DND-41 (cell line): Measurements from ENCODE around the gene ACMSD.
A peak's percentile ranks its signal among the peaks of the same experiment; 100 is the strongest.
"Not testable (repeated sequence)": the region's sequence is repeated elsewhere in the genome, so short reads cannot be mapped to it uniquely, and the experiment has no call there.

ENCODE experiments used
- ATAC-seq: fragments of 200-7000 bp; cut with Tn5 transposase; 3 replicates; pipeline ENCODE4 v1.9.1; 2021; ENCODE audit warnings: low read depth; ENCODE audit not compliant: insufficient read depth
- DNase-seq: peaks from one replicate; pipeline ENCODE4 v3.0.0-alpha.2; 2020
- H2AFZ ChIP-seq: 2 replicates; pipeline ENCODE4 v1.6.0; 2012; ENCODE audit warnings: low read depth, low read length
- H3K27ac ChIP-seq: 2 replicates; pipeline ENCODE4 v1.5.1; 2012; ENCODE audit warnings: low read length, inconsistent platforms
- H3K27me3 ChIP-seq: fragments of 200-600 bp; sonication (generic); 2 replicates; pipeline ENCODE4 v1.6.0; 2012; ENCODE audit warnings: low read length, mild to moderate bottlenecking, inconsistent platforms; ENCODE audit not compliant: insufficient read depth, poor library complexity
- H3K36me3 ChIP-seq: 2 replicates; pipeline ENCODE4 v1.5.1; 2012; ENCODE audit warnings: low read length, inconsistent platforms; ENCODE audit not compliant: insufficient read depth
- H3K4me1 ChIP-seq: 2 replicates; pipeline ENCODE4 v1.5.1; 2012; ENCODE audit warnings: mild to moderate bottlenecking, low read length; ENCODE audit not compliant: insufficient read depth
- H3K4me2 ChIP-seq: 2 replicates; pipeline ENCODE4 v1.6.0; 2012; ENCODE audit warnings: mild to moderate bottlenecking, moderate library complexity, low read length, inconsistent platforms; ENCODE audit not compliant: insufficient read depth
- H3K4me3 ChIP-seq, 2 experiments: fragments of 200-600 bp in 1 of 2; shearing (Covaris generic) in 1 of 2; 2 replicates each; pipeline ENCODE4 v1.5.1; 2012 to 2016; ENCODE audit warnings: inconsistent platforms in 2 of 2, low read length in 2 of 2, mild to moderate bottlenecking in 2 of 2, low read depth in 1 of 2, moderate library complexity in 1 of 2
- H3K79me2 ChIP-seq: 2 replicates; pipeline ENCODE4 v1.6.0; 2012; ENCODE audit warnings: low read length, inconsistent platforms; ENCODE audit not compliant: insufficient read depth
- H3K9ac ChIP-seq: 2 replicates; pipeline ENCODE4 v1.6.0; 2012; ENCODE audit warnings: low read depth, mild to moderate bottlenecking, inconsistent platforms, low read length, moderate library complexity
- H3K9me3 ChIP-seq: 2 replicates; pipeline ENCODE4 v1.5.1; 2012; ENCODE audit warnings: low read length, moderate library complexity, mild to moderate bottlenecking, inconsistent platforms; ENCODE audit not compliant: insufficient read depth, severe bottlenecking
- H4K20me1 ChIP-seq: 2 replicates; pipeline ENCODE4 v1.6.0; 2012; ENCODE audit warnings: low read length; ENCODE audit not compliant: insufficient read depth
- CTCF ChIP-seq: IDR thresholded peaks from 2 replicates; pipeline ENCODE4 v1.5.1; 2012; ENCODE audit warnings: borderline replicate concordance, low read length, moderate library complexity, mild to moderate bottlenecking; ENCODE audit not compliant: poor library complexity, severe bottlenecking; ENCODE audit errors: extremely low read depth
- EZH2 ChIP-seq: IDR thresholded peaks from 3 replicates; pipeline ENCODE4 v1.6.1; 2012; ENCODE audit warnings: borderline replicate concordance, low read depth, mild to moderate bottlenecking, moderate library complexity, low read length, inconsistent platforms; ENCODE audit not compliant: severe bottlenecking

ACMSD gene

GRCh38 chr2:134795765-134796164 lies 42.7 kb upstream of the ACMSD start:
- H3K79me2 ChIP-seq = no peaks in the 10 kb centered on the region
- H3K27me3 ChIP-seq = no peaks in the 10 kb centered on the region
- no peak overlapping the region for H3K4me3 ChIP-seq
- DNase-seq (no peak), ATAC-seq (no peak)
- no peak overlapping the region for H3K27ac ChIP-seq
- no peak overlapping the region for H3K9ac ChIP-seq
- H3K36me3 ChIP-seq = no peaks in the 10 kb centered on the region
- no peak overlapping the region for H3K4me2 ChIP-seq
- TF ChIP-seq CTCF = no peak
- no peak for TF ChIP-seq EZH2
- no peaks in the 10 kb centered on the region for H3K4me1 ChIP-seq
- no peaks in the 10 kb centered on the region for H4K20me1 ChIP-seq
- no peaks in the 10 kb centered on the region for H3K9me3 ChIP-seq
- no peak overlapping the region for H2AFZ ChIP-seq

- H3K36me3 ChIP-seq = no peaks in the 10 kb centered on the region
- TF ChIP-seq CTCF = no peak
- no peak for TF ChIP-seq EZH2
- H3K79me2 ChIP-seq = no peaks in the 10 kb centered on the region
- H3K27me3 ChIP-seq = no peaks in the 10 kb centered on the region
- H4K20me1 ChIP-seq = no peaks in the 10 kb centered on the region
- H3K4me1 ChIP-seq = no peaks in the 10 kb centered on the region
- no peak overlapping the region for H3K4me2 ChIP-seq
- ATAC-seq = no peak
- H3K4me3 ChIP-seq = no peak overlapping the region
- DNase-seq = no peak
- H3K27ac ChIP-seq = no peak overlapping the region
- no peak overlapping the region for H3K9ac ChIP-seq
- no peaks in the 10 kb centered on the region for H3K9me3 ChIP-seq
- H2AFZ ChIP-seq = no peak overlapping the region
These were observed 42.0 kb upstream of the ACMSD start for GRCh38 chr2:134796373-134796772.

GRCh38 chr2:134799936-134800335 lies 38.5 kb upstream of the ACMSD start:
- no peak overlapping the region for H3K4me2 ChIP-seq
- H3K79me2 ChIP-seq = no peaks in the 10 kb centered on the region
- H3K4me1 ChIP-seq = peaks cover 16% of the 10 kb centered on the region
- no peaks in the 10 kb centered on the region for H3K36me3 ChIP-seq
- peaks cover 10% of the 10 kb centered on the region for H3K9me3 ChIP-seq
- H4K20me1 ChIP-seq = no peaks in the 10 kb centered on the region
- no peak overlapping the region for H3K27ac ChIP-seq
- ATAC-seq = no peak
- no peak overlapping the region for H2AFZ ChIP-seq
- H3K4me3 ChIP-seq = no peak overlapping the region
- TF ChIP-seq EZH2 = no peak
- TF ChIP-seq CTCF = no peak
- H3K9ac ChIP-seq = no peak overlapping the region
- DNase-seq = no peak
- H3K27me3 ChIP-seq = no peaks in the 10 kb centered on the region

GRCh38 chr2:134800341-134800740 lies 38.1 kb upstream of the ACMSD start:
- no peak for TF ChIP-seq CTCF
- TF ChIP-seq EZH2 = no peak
- no peaks in the 10 kb centered on the region for H4K20me1 ChIP-seq
- H3K9ac ChIP-seq = no peak overlapping the region
- H3K79me2 ChIP-seq = no peaks in the 10 kb centered on the region
- H2AFZ ChIP-seq = no peak overlapping the region
- H3K27ac ChIP-seq = no peak overlapping the region
- no peak overlapping the region for H3K4me2 ChIP-seq
- DNase-seq = no peak
- no peaks in the 10 kb centered on the region for H3K27me3 ChIP-seq
- peaks cover 16% of the 10 kb centered on the region for H3K4me1 ChIP-seq
- H3K4me3 ChIP-seq = no peak overlapping the region
- H3K9me3 ChIP-seq = peaks cover 10% of the 10 kb centered on the region
- H3K36me3 ChIP-seq = no peaks in the 10 kb centered on the region
- no peak for ATAC-seq

GRCh38 chr2:134803609-134804405 lies 34.6 kb upstream of the ACMSD start:
- H3K4me1 ChIP-seq = peaks cover 16% of the 10 kb centered on the region
- H3K9ac ChIP-seq, H3K36me3 ChIP-seq: not testable (repeated sequence)

More at GRCh38 chr2:134803609-134804405, 34.6 kb upstream of the ACMSD start:
- Histone ChIP-seq H3K4me2 (peak overlapping the region; percentile 52), H3K4me3 (peak overlapping the region in 1 of 2 experiments; percentile 37; a peak in 2 of 4 replicates)
- H3K79me2 ChIP-seq, H3K9me3 ChIP-seq, H4K20me1 ChIP-seq, H3K27ac ChIP-seq, H3K27me3 ChIP-seq, H2AFZ ChIP-seq: not testable (repeated sequence)
- peak; percentile 62 for DNase-seq
- ATAC-seq = peak; percentile 84
